Smooth muscle cell (in vitro differentiated cells): ENCODE data around the gene RNLS. TPM values are rescaled to one million over a fixed set of nuclear protein-coding genes. Genes with fewer than 3 reads are reported as not detected.

Source experiments
- DNase-seq: peaks from one replicate; lab custom pipeline; 2025; ENCODE audit not compliant: unreplicated experiment; lab: John Stamatoyannopoulos, UW
- H2AFZ ChIP-seq: fragments of 200-600 bp; sonication (generic); 2 replicates; pipeline ENCODE4 v1.6.0; 2016; ENCODE audit warnings: antibody characterized with exemption, low read depth, mild to moderate bottlenecking
- H3F3A ChIP-seq: fragments of 200-600 bp; sonication (generic); 2 replicates; pipeline ENCODE4 v1.6.0; 2017; ENCODE audit warnings: antibody characterized with exemption, low read depth
- H3K27ac ChIP-seq: fragments of 200-600 bp; sonication (generic); 2 replicates; pipeline ENCODE4 v1.5.1; 2016; ENCODE audit warnings: low read depth, mild to moderate bottlenecking
- H3K27me3 ChIP-seq: fragments of 200-600 bp; sonication (generic); 2 replicates; pipeline ENCODE4 v1.6.1; 2016; ENCODE audit warnings: low read depth, mild to moderate bottlenecking
- H3K36me3 ChIP-seq: fragments of 200-600 bp; sonication (generic); 2 replicates; pipeline ENCODE4 v1.5.1; 2016; ENCODE audit warnings: low read depth
- H3K4me1 ChIP-seq: fragments of 200-600 bp; sonication (generic); 2 replicates; pipeline ENCODE4 v1.5.1; 2016; ENCODE audit warnings: low read depth
- H3K4me2 ChIP-seq: fragments of 200-600 bp; sonication (generic); 2 replicates; pipeline ENCODE4 v1.6.0; 2016; ENCODE audit warnings: mild to moderate bottlenecking
- H3K4me3 ChIP-seq: fragments of 200-600 bp; sonication (generic); 2 replicates; pipeline ENCODE4 v1.5.1; 2016; ENCODE audit warnings: mild to moderate bottlenecking
- H3K79me2 ChIP-seq: fragments of 200-600 bp; sonication (generic); 2 replicates; pipeline ENCODE4 v1.6.0; 2016; ENCODE audit warnings: low read depth, mild to moderate bottlenecking
- H3K9ac ChIP-seq: fragments of 200-600 bp; sonication (generic); 2 replicates; pipeline ENCODE4 v1.6.0; 2016; ENCODE audit warnings: low read depth
- H3K9me3 ChIP-seq: fragments of 200-600 bp; sonication (generic); replicated peaks from 2 replicates; pipeline ENCODE4 v1.5.1; 2016; ENCODE audit warnings: low read depth
- H4K20me1 ChIP-seq: fragments of 200-600 bp; sonication (generic); 2 replicates; pipeline ENCODE4 v1.6.0; 2016; ENCODE audit warnings: low read depth
- WGBS: methylation state at CpG from one replicate; pipeline ENCODE4 v1.1.7; 2016; ENCODE audit warnings: low lambda C conversion rate; 5-methylcytosine and 5-hydroxymethylcytosine counted together
- polyA plus RNA-seq: library from polyadenylated mRNA; unstranded; fragments of >200 nt; fragmentation: Nextera tagmentation; extraction: Ambion mirVana; gene quantifications from 2 replicates; pipeline ENCODE4 v1.2.1, GENCODE V29; 2016
- total RNA-seq: library from RNA; depleted of rRNA; stranded (reverse); fragments of >200 nt; gene quantifications from 2 replicates; pipeline ENCODE4 v1.2.3, GENCODE V29; 2014
- TF ChIP-seq, protein P1 (sequence below): fragments of 200-600 bp; sonication (generic); IDR thresholded peaks from 2 replicates; pipeline ENCODE4 v1.5.1; 2017; ENCODE audit warnings: borderline replicate concordance, mild to moderate bottlenecking, antibody characterized with exemption; ENCODE audit not compliant: insufficient read depth, poor library complexity, severe bottlenecking

Gene RNLS
- total and polyA plus RNA-seq, 2 experiments from 2014 or later, result 4.8 to 11.2 TPM

DNA sequence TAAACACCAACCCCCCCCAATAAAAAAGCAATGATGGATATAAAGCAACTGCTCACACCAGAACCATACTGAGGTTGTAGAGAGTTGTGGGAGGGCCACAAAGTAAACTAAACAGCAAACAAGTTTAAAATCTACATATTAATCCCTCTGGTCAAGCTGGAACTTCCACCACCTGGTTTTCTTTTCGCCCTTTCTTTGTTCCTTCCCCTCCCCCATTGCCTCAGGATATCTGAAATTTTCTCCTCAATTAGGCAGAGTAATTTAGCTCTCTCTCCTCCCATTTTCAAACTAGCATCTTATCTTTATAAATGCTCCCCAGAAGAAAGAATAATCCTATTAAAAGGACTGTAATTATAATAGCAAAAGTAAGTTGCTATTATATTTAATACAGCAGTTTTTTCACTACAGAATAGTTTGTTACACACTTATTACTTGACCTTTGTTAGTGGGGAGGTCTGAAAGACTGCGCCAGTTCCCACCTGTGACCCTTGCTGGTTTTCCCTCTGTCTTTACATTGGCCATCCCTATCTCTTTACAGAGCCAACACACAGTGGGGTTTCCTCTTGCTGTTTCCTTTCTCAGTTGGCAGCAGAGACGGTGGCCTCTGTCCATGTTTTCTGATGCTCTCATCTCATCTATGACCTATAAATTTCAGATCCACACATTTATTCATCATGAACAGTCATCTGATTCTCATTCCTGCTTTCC lies 235.4 kb downstream of the RNLS start:
- H3K27ac ChIP-seq, result no peak overlapping the region
- no peak overlapping the region for H2AFZ ChIP-seq
- no peak overlapping the region for H3K4me3 ChIP-seq
- H3K27me3 ChIP-seq, result peaks cover 31% of the 10 kb centered on the region
- H3K36me3 ChIP-seq, result no peaks in the 10 kb centered on the region
- H3K79me2 ChIP-seq, result no peaks in the 10 kb centered on the region
- H3K4me2 ChIP-seq, result peak overlapping the region; percentile 40
- no peak for DNase-seq
- TF ChIP-seq, protein P1, sequence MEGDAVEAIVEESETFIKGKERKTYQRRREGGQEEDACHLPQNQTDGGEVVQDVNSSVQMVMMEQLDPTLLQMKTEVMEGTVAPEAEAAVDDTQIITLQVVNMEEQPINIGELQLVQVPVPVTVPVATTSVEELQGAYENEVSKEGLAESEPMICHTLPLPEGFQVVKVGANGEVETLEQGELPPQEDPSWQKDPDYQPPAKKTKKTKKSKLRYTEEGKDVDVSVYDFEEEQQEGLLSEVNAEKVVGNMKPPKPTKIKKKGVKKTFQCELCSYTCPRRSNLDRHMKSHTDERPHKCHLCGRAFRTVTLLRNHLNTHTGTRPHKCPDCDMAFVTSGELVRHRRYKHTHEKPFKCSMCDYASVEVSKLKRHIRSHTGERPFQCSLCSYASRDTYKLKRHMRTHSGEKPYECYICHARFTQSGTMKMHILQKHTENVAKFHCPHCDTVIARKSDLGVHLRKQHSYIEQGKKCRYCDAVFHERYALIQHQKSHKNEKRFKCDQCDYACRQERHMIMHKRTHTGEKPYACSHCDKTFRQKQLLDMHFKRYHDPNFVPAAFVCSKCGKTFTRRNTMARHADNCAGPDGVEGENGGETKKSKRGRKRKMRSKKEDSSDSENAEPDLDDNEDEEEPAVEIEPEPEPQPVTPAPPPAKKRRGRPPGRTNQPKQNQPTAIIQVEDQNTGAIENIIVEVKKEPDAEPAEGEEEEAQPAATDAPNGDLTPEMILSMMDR, result no peak
- WGBS, result 56% methylated on average over 3 of the region's 3 CpGs
- H3K9ac ChIP-seq, result no peak overlapping the region
- H3K4me1 ChIP-seq, result peaks cover 12% of the 10 kb centered on the region
- peaks cover 11% of the 10 kb centered on the region for H3F3A ChIP-seq
- peaks cover 3% of the 10 kb centered on the region for H3K9me3 ChIP-seq
- no peaks in the 10 kb centered on the region for H4K20me1 ChIP-seq

DNA sequence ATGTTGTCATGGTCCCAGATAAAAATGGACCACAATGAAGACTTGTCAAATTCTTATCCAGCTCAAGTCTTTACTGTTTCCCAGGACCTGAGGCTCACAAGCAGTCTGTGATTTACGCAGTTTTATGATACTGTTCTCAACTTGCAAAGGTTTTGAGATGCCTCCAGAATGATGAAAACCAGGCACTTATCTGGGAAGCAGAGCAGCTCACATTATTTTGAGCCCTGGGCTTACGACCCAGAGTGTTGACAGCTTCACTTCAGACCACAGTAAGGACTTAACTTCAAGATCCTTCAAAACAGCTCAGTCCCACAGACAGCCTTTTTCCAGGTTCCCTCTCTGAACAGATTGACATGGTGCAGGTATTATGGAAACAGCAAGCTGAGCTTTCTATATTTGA lies 236.1 kb downstream of the RNLS start:
- H3K9ac ChIP-seq, result no peak overlapping the region
- TF ChIP-seq, protein P1, result no peak
- no peak overlapping the region for H3K4me3 ChIP-seq
- 5% methylated on average over 2 of the region's 2 CpGs for WGBS
- H3K9me3 ChIP-seq, result peaks cover 3% of the 10 kb centered on the region
- H2AFZ ChIP-seq, result no peak overlapping the region
- no peaks in the 10 kb centered on the region for H3K36me3 ChIP-seq
- H3K27me3 ChIP-seq, result peaks cover 34% of the 10 kb centered on the region
- peaks cover 11% of the 10 kb centered on the region for H3F3A ChIP-seq
- H3K4me1 ChIP-seq, result peaks cover 12% of the 10 kb centered on the region
- no peak for DNase-seq
- H4K20me1 ChIP-seq, result no peaks in the 10 kb centered on the region
- no peaks in the 10 kb centered on the region for H3K79me2 ChIP-seq
- peak overlapping the region; percentile 40 for H3K4me2 ChIP-seq
- no peak overlapping the region for H3K27ac ChIP-seq

- TF ChIP-seq, protein P1, result no peak
These were observed 236.8 kb downstream of the RNLS start for GRCh38 chr10:88346144-88346977.

More at GRCh38 chr10:88346144-88346977, 236.8 kb downstream of the RNLS start:
- Histone ChIP-seq H3K4me3 (no peak overlapping the region), H3K36me3 (no peaks in the 10 kb centered on the region), H3K9ac (no peak overlapping the region), H3F3A (peaks cover 11% of the 10 kb centered on the region), H4K20me1 (no peaks in the 10 kb centered on the region), H3K9me3 (peaks cover 3% of the 10 kb centered on the region), H3K27ac (no peak overlapping the region), H3K27me3 (peaks cover 37% of the 10 kb centered on the region), H3K4me1 (peaks cover 12% of the 10 kb centered on the region), H3K4me2 (peak overlapping the region; percentile 40), H3K79me2 (no peaks in the 10 kb centered on the region), H2AFZ (no peak overlapping the region)
- DNase-seq, result no peak
- 27% methylated on average over 6 of the region's 6 CpGs for WGBS
